Measurements from ENCODE around the gene MVB12B. TPM values are rescaled to one million over a fixed set of nuclear protein-coding genes. Genes with fewer than 3 reads are reported as not detected.

The MVB12B gene
- total RNA-seq, 2 experiments from 2014 or later, result 14.3 to 15.3 TPM

DNA sequence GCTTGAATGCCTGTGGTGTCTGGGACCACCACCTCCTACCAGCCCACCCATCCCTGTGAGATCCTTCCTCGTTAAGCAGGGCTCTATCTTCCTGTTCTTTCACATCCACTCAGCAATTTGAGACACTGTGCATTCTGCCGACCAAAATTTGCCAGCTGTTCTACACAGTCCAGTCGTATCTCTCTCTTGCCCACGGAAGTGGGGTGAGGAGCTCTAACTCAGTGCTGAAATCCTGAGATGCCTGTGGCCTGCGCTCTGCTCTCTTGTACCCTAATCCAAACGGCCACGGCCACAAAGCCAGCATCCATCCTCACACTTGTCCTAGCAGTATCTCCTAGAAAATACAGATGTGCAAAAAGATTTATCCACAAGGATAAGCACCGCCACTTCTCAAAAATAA is 97.9 kb downstream of the MVB12B start:
- H3K4me1 Mint-ChIP-seq (ENCODE audit: low read depth), result peaks cover 33% of the 10 kb centered on the region
- Histone ChIP-seq H3K27ac (ENCODE audit: low read depth in 1 of 2, low read length in 2 of 2) (no peak overlapping the region), H3K27me3 (ENCODE audit: control insufficient read depth in 1 of 2, insufficient read depth in 2 of 2, low read length in 2 of 2) (no peaks in the 10 kb centered on the region), H3K36me3 (ENCODE audit: insufficient read depth, low read length) (no peaks in the 10 kb centered on the region), H3K9me3 (ENCODE audit: control insufficient read depth in 1 of 2, insufficient read depth in 1 of 2, low read length in 2 of 2) (no peaks in the 10 kb centered on the region), H3K4me3 (ENCODE audit: low read length) (no peak overlapping the region), H3K4me1 (ENCODE audit: insufficient read depth, low read length) (peaks cover 14% of the 10 kb centered on the region)
- ATAC-seq (ENCODE audit: poor library complexity) (no peak), DNase-seq (no peak)
- no peaks in the 10 kb centered on the region for H3K27me3 Mint-ChIP-seq
- peak overlapping the region; percentile 31 for H3K27ac Mint-ChIP-seq
- CTCF ChIA-PET, result interaction anchor here (0.6 to 1.7 kb wide), 2 partner anchors 26 to 85 kb away, joined by 3 to 4 read pairs; no protein-coding TSS in a partner anchor
- H3K9me3 Mint-ChIP-seq, result no peaks in the 10 kb centered on the region
- TF ChIP-seq, protein P1, sequence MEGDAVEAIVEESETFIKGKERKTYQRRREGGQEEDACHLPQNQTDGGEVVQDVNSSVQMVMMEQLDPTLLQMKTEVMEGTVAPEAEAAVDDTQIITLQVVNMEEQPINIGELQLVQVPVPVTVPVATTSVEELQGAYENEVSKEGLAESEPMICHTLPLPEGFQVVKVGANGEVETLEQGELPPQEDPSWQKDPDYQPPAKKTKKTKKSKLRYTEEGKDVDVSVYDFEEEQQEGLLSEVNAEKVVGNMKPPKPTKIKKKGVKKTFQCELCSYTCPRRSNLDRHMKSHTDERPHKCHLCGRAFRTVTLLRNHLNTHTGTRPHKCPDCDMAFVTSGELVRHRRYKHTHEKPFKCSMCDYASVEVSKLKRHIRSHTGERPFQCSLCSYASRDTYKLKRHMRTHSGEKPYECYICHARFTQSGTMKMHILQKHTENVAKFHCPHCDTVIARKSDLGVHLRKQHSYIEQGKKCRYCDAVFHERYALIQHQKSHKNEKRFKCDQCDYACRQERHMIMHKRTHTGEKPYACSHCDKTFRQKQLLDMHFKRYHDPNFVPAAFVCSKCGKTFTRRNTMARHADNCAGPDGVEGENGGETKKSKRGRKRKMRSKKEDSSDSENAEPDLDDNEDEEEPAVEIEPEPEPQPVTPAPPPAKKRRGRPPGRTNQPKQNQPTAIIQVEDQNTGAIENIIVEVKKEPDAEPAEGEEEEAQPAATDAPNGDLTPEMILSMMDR (IDR thresholded peaks at IDR 0.05), result no peak
- intact Hi-C loops (cut with DNase I, micrococcal nuclease), result loop anchor here in 1 of 2 experiments (5.0 kb wide), 1 partner anchor 43 kb away; no protein-coding TSS in a partner anchor
- peaks cover 12% of the 10 kb centered on the region for H3K36me3 Mint-ChIP-seq (ENCODE audit: low read depth)
- no peak overlapping the region for H3K4me3 Mint-ChIP-seq
- POLR2A ChIA-PET, result no interaction called here

DNA sequence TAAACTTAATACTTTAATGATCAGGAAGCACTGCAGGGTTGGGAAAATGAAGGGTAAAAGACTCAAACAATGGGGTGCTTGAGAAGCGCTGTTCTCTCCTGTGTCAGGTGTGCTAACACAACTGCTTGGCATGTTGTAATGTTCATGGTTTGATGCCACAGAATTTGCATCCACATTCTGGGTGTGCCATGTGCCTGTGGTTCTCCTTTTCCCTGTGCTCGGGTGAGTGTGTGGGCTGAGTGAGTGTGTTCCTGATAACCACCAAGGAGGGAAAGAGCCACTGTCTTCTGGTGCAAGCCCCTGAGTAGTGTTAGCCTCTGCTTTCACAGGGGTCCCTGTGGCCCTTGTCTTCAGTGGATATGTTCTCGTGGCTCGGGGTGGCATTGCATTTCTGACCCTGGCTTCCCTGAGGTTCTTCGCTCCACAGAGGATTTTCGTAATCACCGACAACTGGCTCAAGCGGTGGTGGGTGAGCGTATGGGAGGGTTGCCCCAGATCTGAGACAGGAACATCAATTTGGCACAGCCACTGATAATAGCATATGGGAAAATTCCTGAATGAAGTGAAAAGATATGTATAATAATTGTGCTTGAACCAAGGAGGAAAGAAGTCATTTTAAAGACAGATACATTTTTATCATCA is 102.0 kb downstream of the MVB12B start:
- H3K27me3 Mint-ChIP-seq, result no peaks in the 10 kb centered on the region

DNA sequence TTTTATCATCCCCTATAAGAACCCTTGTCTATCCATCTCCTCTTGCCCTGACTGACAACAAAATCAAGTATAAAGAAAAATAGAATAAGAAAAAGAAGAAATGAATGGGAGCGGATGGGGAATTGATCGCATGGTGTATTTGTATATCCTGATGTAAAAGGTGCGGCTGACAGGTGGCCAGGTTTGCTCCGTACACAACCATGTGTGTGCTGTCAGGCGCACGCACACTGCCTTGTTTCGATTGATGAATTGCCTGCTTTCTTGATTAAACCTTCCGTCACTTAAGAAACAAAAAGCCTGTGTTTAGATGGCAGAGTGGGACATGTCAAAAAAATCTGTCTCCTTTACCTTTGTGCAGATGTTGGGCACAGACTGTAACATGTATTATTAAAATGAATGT is 102.6 kb downstream of the MVB12B start:
- Mint-ChIP-seq H3K9me3 (no peaks in the 10 kb centered on the region), H3K4me1 (ENCODE audit: low read depth) (peaks cover 7% of the 10 kb centered on the region), H3K4me3 (no peak overlapping the region), H3K27ac (no peak overlapping the region), H3K27me3 (no peaks in the 10 kb centered on the region), H3K36me3 (ENCODE audit: low read depth) (peaks cover 11% of the 10 kb centered on the region)
- POLR2A ChIA-PET, result no interaction called here
- H3K27ac ChIP-seq (ENCODE audit: low read depth in 1 of 2, low read length in 2 of 2), result no peak overlapping the region
- ATAC-seq (ENCODE audit: poor library complexity) (no peak), DNase-seq (no peak)
- intact Hi-C loops (cut with DNase I, micrococcal nuclease), result no loop called here
- CTCF ChIA-PET, result no interaction called here
- no peaks in the 10 kb centered on the region for H3K36me3 ChIP-seq (ENCODE audit: insufficient read depth, low read length)
- H3K27me3 ChIP-seq (ENCODE audit: control insufficient read depth in 1 of 2, insufficient read depth in 2 of 2, low read length in 2 of 2), result no peaks in the 10 kb centered on the region
- TF ChIP-seq, protein P1 (IDR thresholded peaks at IDR 0.05), result no peak
- H3K9me3 ChIP-seq (ENCODE audit: control insufficient read depth in 1 of 2, insufficient read depth in 1 of 2, low read length in 2 of 2), result no peaks in the 10 kb centered on the region
- H3K4me1 ChIP-seq (ENCODE audit: insufficient read depth, low read length), result no peaks in the 10 kb centered on the region
- H3K4me3 ChIP-seq (ENCODE audit: low read length), result no peak overlapping the region

More for the DNA sequence above, 102.0 kb downstream of the MVB12B start:
- ATAC-seq (ENCODE audit: poor library complexity) (no peak), DNase-seq (no peak)
- Mint-ChIP-seq H3K27ac (no peak overlapping the region), H3K36me3 (ENCODE audit: low read depth) (peaks cover 12% of the 10 kb centered on the region), H3K4me3 (no peak overlapping the region), H3K4me1 (ENCODE audit: low read depth) (peaks cover 12% of the 10 kb centered on the region), H3K9me3 (no peaks in the 10 kb centered on the region)
- Histone ChIP-seq H3K27ac (ENCODE audit: low read depth in 1 of 2, low read length in 2 of 2) (no peak overlapping the region), H3K9me3 (ENCODE audit: control insufficient read depth in 1 of 2, insufficient read depth in 1 of 2, low read length in 2 of 2) (no peaks in the 10 kb centered on the region), H3K4me1 (ENCODE audit: insufficient read depth, low read length) (peaks cover 4% of the 10 kb centered on the region), H3K36me3 (ENCODE audit: insufficient read depth, low read length) (no peaks in the 10 kb centered on the region), H3K4me3 (ENCODE audit: low read length) (no peak overlapping the region), H3K27me3 (ENCODE audit: control insufficient read depth in 1 of 2, insufficient read depth in 2 of 2, low read length in 2 of 2) (no peaks in the 10 kb centered on the region)
- CTCF ChIA-PET, result no interaction called here
- POLR2A ChIA-PET, result no interaction called here
- intact Hi-C loops (cut with DNase I, micrococcal nuclease), result no loop called here
- TF ChIP-seq, protein P1 (IDR thresholded peaks at IDR 0.05), result no peak

All from CD4-positive, alpha-beta T cell (primary cell).